ENCODE measurements around the gene CD59.
"Not testable (repeated sequence)": the region's sequence is repeated elsewhere in the genome, so short reads cannot be mapped to it uniquely, and the experiment has no call there.

CD59 gene

GRCh38 chr11:33692013-33692504 lies 44.2 kb downstream of the CD59 start:
- DNase-seq: no peak

GRCh38 chr11:33691066-33691864 lies 45.0 kb downstream of the CD59 start:
- no peak for DNase-seq

GRCh38 chr11:33690290-33691065 lies 45.7 kb downstream of the CD59 start:
- peak; percentile 32 for DNase-seq

GRCh38 chr11:33689501-33689900 lies 46.7 kb downstream of the CD59 start:
- DNase-seq: no peak

- DNase-seq: no peak
Measured at GRCh38 chr11:33689085-33689484, 47.1 kb downstream of the CD59 start.

- peak; percentile 27 for DNase-seq
Measured at GRCh38 chr11:33687733-33688479, 48.3 kb downstream of the CD59 start.

GRCh38 chr11:33685082-33685481 lies 51.1 kb downstream of the CD59 start:
- no peak for DNase-seq

GRCh38 chr11:33684003-33684706 lies 52.1 kb downstream of the CD59 start:
- no peak for DNase-seq

GRCh38 chr11:33682446-33682845 lies 53.8 kb downstream of the CD59 start:
- DNase-seq: no peak

GRCh38 chr11:33682019-33682418 lies 54.2 kb downstream of the CD59 start:
- DNase-seq: no peak

GRCh38 chr11:33678616-33679015 lies 57.6 kb downstream of the CD59 start:
- not testable (repeated sequence) for DNase-seq

- no peak for DNase-seq
Measured at GRCh38 chr11:33674035-33674814, 62.0 kb downstream of the CD59 start.

- no peak for DNase-seq
Measured at GRCh38 chr11:33672273-33672672, 64.0 kb downstream of the CD59 start.

- DNase-seq: peak; percentile 22
Measured at GRCh38 chr11:33670250-33671011, 65.8 kb downstream of the CD59 start.

GRCh38 chr11:33669598-33670249 lies 66.5 kb downstream of the CD59 start:
- no peak for DNase-seq

- no peak for DNase-seq
Measured at GRCh38 chr11:33668951-33669596, 67.1 kb downstream of the CD59 start.

- no peak for DNase-seq
Measured at GRCh38 chr11:33668468-33668825, 67.8 kb downstream of the CD59 start.

GRCh38 chr11:33667819-33668467 lies 68.3 kb downstream of the CD59 start:
- DNase-seq: no peak

- no peak for DNase-seq
Measured at GRCh38 chr11:33665350-33666106, 70.7 kb downstream of the CD59 start.

Measured in activated CD4-positive, alpha-beta T cell treated with anti-CD3 and anti-CD28 coated beads, Interleukin-10, Interleukin-2, amounts not matched to agents 100 ng/mL and 50 ng/mL, durations not matched to agents 16 hours and 8 hours (primary cell).